HAP-1 (cell line): Measurements from ENCODE around the gene CHMP3.
"Not testable (repeated sequence)": the region's sequence is repeated elsewhere in the genome, so short reads cannot be mapped to it uniquely, and the experiment has no call there.

Source experiments
- DNase-seq, 2 experiments: peaks; one replicate each; pipeline ENCODE4 v3.0.0-alpha.2; 2016 to 2020; ENCODE audit warnings: low spot score in 2 of 2
- H3K27me3 ChIP-seq: fragments of 250-450 bp; sonication (Bioruptor Pico); 2 replicates; pipeline ENCODE4 v1.5.1; 2020; ENCODE audit warnings: low read depth, mild to moderate bottlenecking, moderate library complexity
- H3K36me3 ChIP-seq: fragments of 250-450 bp; sonication (Bioruptor Pico); replicated peaks from 2 replicates; pipeline ENCODE4 v1.5.1; 2020; ENCODE audit warnings: mild to moderate bottlenecking
- H3K4me1 ChIP-seq: fragments of 250-450 bp; sonication (Bioruptor Pico); 2 replicates; pipeline ENCODE4 v1.5.1; 2020; ENCODE audit warnings: mild to moderate bottlenecking
- H3K4me3 ChIP-seq: fragments of 250-450 bp; sonication (Bioruptor Pico); 2 replicates; pipeline ENCODE4 v1.5.1; 2020; ENCODE audit warnings: mild to moderate bottlenecking, moderate library complexity
- H3K9me3 ChIP-seq: fragments of 250-450 bp; sonication (Bioruptor Pico); 2 replicates; pipeline ENCODE4 v1.5.1; 2020; ENCODE audit warnings: mild to moderate bottlenecking, moderate library complexity
- in situ Hi-C: fragments of 300-500 bp; cut with MboI; formaldehyde crosslinking; loops from 3 replicates; pipeline ENCODE4 v1.14.3; 2020; ENCODE audit warnings: low sequenced_read_pairs, inconsistent platforms, mixed read lengths

CHMP3 gene

GRCh38 chr2:86562922-86563649 is at the start of gene CHMP3:
Gene CHMP3, minus strand, starts transcription at chr2:86563443. Its CDS starts 95 bp downstream, at chr2:86563348.
- peak within 1 kb of the TSS; percentile 77 for H3K4me3 ChIP-seq
- H3K27me3 ChIP-seq: no peaks in the 10 kb centered on the region
- peak; percentile 90 to 96 for DNase-seq
- H3K36me3 ChIP-seq: no peaks in the 10 kb centered on the region
- H3K4me1 ChIP-seq: peaks cover 11% of the 10 kb centered on the region
- in situ Hi-C loops: no loop called here
- no peaks in the 10 kb centered on the region for H3K9me3 ChIP-seq

GRCh38 chr2:86610871-86611270 is 47.6 kb upstream of the CHMP3 start:
- Histone ChIP-seq H3K9me3 (no peaks in the 10 kb centered on the region), H3K36me3 (peaks cover under 1% of the 10 kb centered on the region; the same call in 1 of the 2 replicates), H3K4me3 (no peak overlapping the region), H3K27me3 (no peaks in the 10 kb centered on the region), H3K4me1 (no peaks in the 10 kb centered on the region)
- in situ Hi-C loops: no loop called here
- DNase-seq: no peak

GRCh38 chr2:86608832-86609410 is 45.7 kb upstream of the CHMP3 start:
- in situ Hi-C loops: no loop called here
- no peaks in the 10 kb centered on the region for H3K9me3 ChIP-seq
- H3K4me3 ChIP-seq: no peak overlapping the region
- peaks cover 9% of the 10 kb centered on the region for H3K36me3 ChIP-seq
- H3K4me1 ChIP-seq: no peaks in the 10 kb centered on the region
- no peaks in the 10 kb centered on the region for H3K27me3 ChIP-seq
- no peak for DNase-seq

GRCh38 chr2:86603905-86604304 is 40.7 kb upstream of the CHMP3 start:
- DNase-seq: no peak
- Histone ChIP-seq H3K4me1 (no peaks in the 10 kb centered on the region), H3K9me3 (no peaks in the 10 kb centered on the region), H3K27me3 (no peaks in the 10 kb centered on the region), H3K4me3 (no peak overlapping the region), H3K36me3 (peaks cover 9% of the 10 kb centered on the region)
- in situ Hi-C loops: no loop called here

GRCh38 chr2:86598966-86599365 is 35.7 kb upstream of the CHMP3 start:
- no peaks in the 10 kb centered on the region for H3K27me3 ChIP-seq
- H3K36me3 ChIP-seq: no peaks in the 10 kb centered on the region; the same call in 1 of the 2 replicates
- no peaks in the 10 kb centered on the region for H3K9me3 ChIP-seq
- no peaks in the 10 kb centered on the region for H3K4me1 ChIP-seq
- in situ Hi-C loops: no loop called here
- H3K4me3 ChIP-seq: no peak overlapping the region
- DNase-seq: no peak

DNA sequence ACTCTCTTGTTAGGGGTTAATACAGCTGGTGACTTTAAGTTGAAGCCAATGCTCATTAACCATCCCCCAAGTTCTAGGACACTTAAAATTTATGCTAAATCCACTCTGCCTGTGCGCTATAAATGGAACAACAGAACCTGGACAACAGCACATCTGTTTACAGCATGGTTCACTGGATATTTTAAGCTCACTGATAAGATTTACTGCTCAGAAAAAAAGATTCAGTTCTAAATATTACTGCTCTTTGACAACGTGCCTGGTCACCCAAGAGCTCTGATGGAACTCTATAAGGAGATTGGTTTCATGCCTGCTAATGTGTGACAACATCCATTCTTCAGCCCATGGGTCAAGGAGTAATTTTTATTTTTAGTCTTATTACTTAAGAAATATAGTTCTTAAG is 32.9 kb upstream of the CHMP3 start:
- Histone ChIP-seq H3K4me3 (no peak overlapping the region), H3K27me3 (no peaks in the 10 kb centered on the region), H3K4me1 (no peaks in the 10 kb centered on the region), H3K9me3 (no peaks in the 10 kb centered on the region), H3K36me3 (no peaks in the 10 kb centered on the region)
- DNase-seq: no peak
- in situ Hi-C loops: no loop called here

DNA sequence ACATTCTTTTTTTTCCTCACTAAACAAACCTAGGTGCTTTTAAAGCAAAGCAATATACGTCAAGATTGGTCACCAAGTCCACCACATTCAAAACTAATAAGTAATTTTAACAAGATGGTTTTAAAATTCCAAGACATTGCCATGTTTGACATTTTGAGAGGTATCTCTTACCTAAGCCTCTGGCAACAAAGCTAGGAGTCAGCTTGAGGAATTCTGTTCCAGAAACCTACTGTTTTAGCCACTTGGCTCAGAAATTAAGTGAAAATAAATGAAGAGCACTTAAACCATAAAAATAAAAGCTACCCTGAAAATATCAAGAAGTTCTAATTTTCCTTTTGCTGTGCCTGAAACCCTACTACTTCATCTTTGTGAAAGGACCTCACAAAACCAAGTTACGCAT is 30.0 kb upstream of the CHMP3 start:
- in situ Hi-C loops: no loop called here
- Histone ChIP-seq H3K27me3 (no peaks in the 10 kb centered on the region), H3K9me3 (no peaks in the 10 kb centered on the region), H3K4me1 (no peaks in the 10 kb centered on the region), H3K4me3 (no peak overlapping the region), H3K36me3 (no peaks in the 10 kb centered on the region)
- no peak for DNase-seq

GRCh38 chr2:86592547-86593230 is 29.4 kb upstream of the CHMP3 start:
- Histone ChIP-seq H3K27me3 (no peaks in the 10 kb centered on the region), H3K4me1 (no peaks in the 10 kb centered on the region), H3K36me3 (no peaks in the 10 kb centered on the region), H3K4me3 (no peak overlapping the region), H3K9me3 (no peaks in the 10 kb centered on the region)
- DNase-seq: no peak
- in situ Hi-C loops: no loop called here

DNA sequence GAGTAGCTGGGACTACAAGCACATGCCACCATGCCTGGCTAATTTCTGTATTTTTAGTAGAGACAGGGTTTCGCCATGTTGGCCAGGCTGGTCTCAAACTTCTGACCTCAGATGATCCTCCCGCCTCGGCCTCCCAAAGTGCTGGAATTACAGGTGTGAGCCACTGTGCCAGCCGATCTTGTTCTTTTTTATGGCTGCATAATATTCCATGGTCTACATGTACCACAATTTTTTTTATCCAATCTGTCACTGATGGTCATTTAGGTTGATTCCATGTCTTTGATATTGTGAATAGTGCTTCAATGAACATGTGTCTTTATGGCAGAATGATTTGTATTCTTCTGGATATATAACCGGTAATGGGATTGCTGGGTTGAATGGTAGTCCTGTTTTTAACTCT is 26.5 kb upstream of the CHMP3 start:
- H3K27me3 ChIP-seq, H3K4me1 ChIP-seq, H3K4me3 ChIP-seq, H3K36me3 ChIP-seq, H3K9me3 ChIP-seq, DNase-seq, in situ Hi-C loops: not testable (repeated sequence)

DNA sequence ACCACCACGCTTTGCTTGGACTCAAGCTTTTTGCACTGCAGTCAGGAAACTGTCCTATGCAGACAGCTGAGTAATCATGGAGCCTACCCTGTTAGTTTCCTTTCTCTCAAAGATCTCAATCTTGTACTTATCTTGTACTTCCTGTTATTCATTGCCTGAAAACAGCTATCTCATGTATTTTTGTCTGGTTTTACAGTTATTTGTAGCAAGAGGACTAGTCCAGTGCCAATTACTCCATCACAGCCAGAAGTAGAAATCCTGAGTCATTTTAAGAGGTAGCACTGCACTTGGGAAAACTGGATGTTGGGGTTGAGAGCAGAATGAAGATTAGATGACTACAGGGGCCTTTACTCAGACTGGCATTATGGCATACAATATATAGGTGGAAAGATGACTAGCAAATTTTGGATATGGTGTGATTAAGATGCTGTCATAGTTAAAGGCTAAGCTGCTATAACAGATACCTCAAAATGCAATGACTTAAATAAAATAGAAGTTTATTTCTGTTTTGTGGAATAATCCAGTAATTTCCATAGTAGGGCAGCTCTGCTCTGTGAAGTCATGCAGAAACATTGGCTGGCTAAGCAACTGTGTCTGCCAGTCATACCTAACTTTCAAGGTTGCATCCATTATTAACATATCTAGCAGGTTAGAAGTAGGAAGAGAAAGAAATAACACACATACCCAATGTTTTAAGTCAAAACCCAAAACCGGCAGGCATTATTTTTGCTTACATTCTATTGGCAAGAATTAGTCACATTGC is 21.1 kb upstream of the CHMP3 start:
- Histone ChIP-seq H3K9me3 (no peaks in the 10 kb centered on the region), H3K4me3 (no peak overlapping the region), H3K27me3 (peaks cover 9% of the 10 kb centered on the region; the same call in 1 of the 2 replicates), H3K36me3 (no peaks in the 10 kb centered on the region), H3K4me1 (no peaks in the 10 kb centered on the region)
- in situ Hi-C loops: no loop called here
- no peak for DNase-seq

DNA sequence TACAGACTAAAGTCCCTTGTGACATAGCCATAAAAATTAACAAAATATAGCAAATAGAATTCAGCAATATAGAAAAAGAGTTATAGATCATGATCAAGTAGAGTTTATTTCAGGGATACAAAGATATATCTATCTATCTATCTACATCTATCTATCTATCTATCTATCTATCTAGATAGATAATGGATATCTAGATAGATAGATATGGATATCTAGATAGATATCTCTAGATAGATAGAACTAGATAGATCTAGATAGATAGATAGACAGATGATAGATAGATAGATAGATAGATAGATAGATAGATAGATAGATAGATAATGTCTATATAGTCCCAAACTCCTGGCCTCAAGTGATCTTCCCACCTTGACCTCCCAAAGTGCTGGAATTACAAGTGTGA is 17.3 kb upstream of the CHMP3 start:
- H3K4me1 ChIP-seq: no peaks in the 10 kb centered on the region
- no peaks in the 10 kb centered on the region for H3K9me3 ChIP-seq
- H3K36me3 ChIP-seq: no peaks in the 10 kb centered on the region
- H3K4me3 ChIP-seq: no peak overlapping the region
- in situ Hi-C loops: no loop called here
- peaks cover 10% of the 10 kb centered on the region; the same call in 1 of the 2 replicates for H3K27me3 ChIP-seq
- DNase-seq: no peak

DNA sequence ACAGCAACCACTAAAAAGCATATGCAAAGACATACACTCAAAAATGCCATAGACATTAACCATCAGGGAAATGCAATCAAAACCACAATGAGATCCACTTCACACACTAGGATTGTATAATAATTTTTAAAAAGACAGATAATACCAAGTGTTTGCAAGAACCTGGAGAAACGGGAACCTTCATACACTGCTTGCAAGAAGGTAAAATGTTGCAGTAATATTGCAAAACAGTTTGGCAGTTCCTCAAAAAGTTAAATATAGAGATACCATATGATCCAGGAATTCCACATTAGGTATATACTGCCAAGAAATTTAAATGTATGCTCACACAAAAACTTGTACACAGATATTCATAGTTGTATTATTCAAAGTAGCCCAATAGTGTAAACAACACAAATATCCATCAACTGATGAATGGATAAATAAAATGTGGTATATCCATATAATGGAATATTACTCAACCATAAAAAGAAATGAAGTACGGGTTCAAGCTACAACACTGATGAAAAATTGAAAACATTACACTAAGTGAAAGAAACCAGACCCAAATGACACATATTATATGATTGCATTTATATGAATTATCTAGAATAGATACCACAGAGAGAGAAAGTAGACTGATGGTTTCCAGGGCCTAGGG is 14.7 kb upstream of the CHMP3 start:
- H3K4me1 ChIP-seq: no peaks in the 10 kb centered on the region
- in situ Hi-C loops: no loop called here
- no peaks in the 10 kb centered on the region for H3K9me3 ChIP-seq
- DNase-seq: no peak
- no peak overlapping the region for H3K4me3 ChIP-seq
- H3K36me3 ChIP-seq: no peaks in the 10 kb centered on the region
- H3K27me3 ChIP-seq: 0 out of 2 replicates have a peak, but pooled peaks cover 3% of the 10 kb centered on the region

DNA sequence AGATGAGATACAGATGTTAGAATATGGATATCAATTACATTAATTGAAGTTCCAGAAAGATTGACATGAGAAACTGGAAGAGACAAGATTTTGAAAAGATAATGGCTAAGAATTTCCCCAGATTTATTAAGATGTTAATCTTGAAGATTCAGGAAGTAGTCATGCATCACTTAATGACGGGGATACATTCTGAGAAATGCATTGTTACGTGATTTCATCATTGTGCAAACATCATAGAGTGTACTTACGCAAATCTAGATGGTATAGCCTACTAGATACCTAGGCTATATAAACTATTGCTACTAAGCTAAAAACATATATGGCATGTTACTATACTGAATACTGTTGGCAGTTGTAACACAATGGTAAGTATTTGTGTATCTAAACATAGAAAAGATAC is 6.8 kb upstream of the CHMP3 start:
- H3K4me1 ChIP-seq: no peaks in the 10 kb centered on the region
- H3K4me3 ChIP-seq: no peak overlapping the region
- H3K27me3 ChIP-seq: no peaks in the 10 kb centered on the region
- no peaks in the 10 kb centered on the region for H3K9me3 ChIP-seq
- in situ Hi-C loops: no loop called here
- no peak for DNase-seq
- no peaks in the 10 kb centered on the region for H3K36me3 ChIP-seq
